Islet of Langerhans (tissue), 1 donor: ENCODE data around the gene PRKG2.

Experiments
- FAIRE-seq: peaks from one replicate; lab custom pipeline; 2011; peaks lifted over from hg19 to GRCh38; lab: Jason Lieb, UNC

PRKG2 gene

DNA sequence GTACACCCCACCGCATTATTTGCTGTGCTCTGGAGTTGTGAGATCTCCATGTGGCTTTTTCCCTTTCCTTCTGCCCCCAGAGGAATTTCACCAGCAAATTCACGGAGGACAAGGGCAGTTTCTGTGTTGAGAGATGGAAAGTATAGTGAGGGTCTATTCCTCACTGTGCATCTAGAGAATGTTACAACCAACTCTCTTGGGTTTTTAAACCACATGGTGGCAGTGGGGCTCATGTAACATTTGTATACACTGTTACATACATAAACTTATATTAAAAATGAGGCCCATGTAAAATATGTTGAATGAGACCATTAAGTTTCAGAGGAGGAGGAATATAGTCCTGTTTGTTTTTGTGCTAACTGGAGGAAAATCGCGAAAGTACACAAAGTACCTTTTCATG is 909 bp upstream of the PRKG2 start:
- FAIRE-seq = no peak

DNA sequence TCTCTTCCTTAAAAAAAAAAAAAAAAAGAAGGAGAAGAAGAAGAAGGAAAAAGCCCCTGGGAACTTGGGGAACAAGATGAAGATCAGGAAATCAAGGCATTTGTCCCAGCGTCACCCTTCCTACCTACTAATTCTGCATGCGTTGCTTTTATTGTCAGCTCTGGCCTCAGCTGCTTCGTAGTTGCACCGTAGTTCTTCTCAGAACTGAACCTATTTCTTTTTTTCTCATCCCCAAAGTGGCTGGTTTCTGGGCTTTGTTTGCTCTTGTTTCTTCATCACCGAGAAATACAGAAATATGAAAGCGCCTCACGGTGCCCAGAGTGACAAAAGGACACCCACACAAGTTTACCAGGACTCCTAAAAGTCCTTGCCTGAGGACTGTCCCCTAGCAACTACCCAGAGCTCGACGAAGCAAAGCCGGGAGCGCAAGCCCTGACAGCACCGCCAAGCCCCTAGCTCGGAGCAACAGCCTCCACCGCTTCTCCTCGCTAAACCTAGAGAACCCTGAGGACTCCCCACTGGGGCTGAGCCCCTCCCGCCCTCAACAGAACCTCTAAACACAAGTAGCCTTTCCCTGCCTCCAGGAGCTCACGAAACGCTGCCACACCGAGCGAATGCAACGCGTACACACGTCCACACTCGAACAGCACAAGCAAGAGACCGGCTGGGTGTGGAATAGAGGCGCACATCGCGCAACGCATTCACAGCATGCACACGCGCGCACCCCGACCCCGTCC is 710 bp downstream of the PRKG2 start:
- no peak for FAIRE-seq

DNA sequence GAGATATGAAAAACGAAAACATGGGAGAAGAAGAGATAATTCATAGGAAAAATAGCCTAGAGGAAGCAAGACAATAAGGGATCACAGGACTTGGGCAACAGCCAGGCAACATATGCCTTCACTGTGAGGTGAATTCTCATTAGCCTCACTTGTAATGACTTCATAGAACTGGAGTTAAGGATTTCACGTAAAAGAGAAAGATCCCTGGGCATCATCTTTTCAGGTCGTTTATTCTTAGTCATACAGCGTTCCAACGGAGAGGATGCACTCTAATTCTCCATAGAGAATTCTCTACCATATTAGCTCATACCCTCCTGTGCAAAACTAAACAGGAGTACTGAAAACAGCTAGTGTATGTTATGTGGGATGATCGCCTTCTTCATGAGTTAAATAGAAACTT is 1.4 kb downstream of the PRKG2 start:
- no peak for FAIRE-seq

DNA sequence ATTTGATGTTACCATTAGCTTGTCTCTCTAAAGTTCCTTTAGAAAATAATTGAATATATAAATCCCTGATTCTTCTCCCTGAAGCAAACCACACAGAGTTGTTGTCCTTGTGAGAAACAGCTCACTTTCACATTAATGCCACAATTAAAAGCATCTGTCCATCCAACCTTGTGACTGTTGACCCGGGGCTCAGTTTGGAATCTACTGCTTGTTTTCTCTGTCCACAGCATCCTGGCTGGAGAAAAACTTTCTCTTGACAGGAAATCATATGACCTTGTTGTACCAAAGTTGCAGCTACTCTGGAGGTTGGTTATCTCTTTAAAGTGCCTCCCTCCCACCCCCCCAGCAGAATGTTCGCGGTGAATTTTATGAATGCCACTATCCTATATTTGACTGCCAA is 3.1 kb downstream of the PRKG2 start:
- no peak for FAIRE-seq

DNA sequence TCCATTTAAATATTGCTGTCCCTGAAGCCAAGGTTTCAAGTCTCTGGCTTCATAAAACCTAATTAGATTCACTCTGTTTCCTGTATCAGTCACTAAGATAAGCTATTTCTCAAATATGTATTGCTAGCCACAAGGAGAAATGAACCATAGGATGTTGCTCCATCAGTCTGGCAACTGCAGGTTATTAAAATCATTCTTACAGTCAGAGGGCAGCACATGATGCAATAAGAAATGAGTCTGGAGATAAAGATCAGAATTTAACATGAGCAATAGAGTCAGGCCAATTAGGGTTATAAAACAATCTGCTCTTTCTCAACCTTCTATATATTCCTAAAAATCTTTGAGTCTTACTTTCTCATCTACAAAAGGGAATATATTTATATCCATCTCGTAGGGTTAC is 7.2 kb downstream of the PRKG2 start:
- no peak for FAIRE-seq

DNA sequence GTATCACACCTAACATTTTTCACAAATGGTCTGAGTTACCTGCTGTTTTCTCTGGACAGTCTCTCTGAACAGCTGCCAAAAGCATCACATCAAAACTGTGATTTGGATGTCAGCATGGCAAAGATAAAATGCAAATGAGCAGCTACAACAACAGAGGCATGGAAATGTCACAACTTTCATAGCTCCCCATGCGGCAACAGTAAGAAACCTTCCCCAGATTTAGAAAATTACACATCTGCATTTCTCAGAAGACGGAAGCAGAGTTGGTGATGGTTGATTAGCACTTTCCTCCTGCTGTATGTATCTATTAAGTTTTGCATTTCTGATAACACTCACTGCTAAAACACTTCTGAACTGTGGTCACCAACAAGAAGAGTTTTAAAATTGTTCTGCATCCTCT is 9.7 kb downstream of the PRKG2 start:
- no peak for FAIRE-seq

DNA sequence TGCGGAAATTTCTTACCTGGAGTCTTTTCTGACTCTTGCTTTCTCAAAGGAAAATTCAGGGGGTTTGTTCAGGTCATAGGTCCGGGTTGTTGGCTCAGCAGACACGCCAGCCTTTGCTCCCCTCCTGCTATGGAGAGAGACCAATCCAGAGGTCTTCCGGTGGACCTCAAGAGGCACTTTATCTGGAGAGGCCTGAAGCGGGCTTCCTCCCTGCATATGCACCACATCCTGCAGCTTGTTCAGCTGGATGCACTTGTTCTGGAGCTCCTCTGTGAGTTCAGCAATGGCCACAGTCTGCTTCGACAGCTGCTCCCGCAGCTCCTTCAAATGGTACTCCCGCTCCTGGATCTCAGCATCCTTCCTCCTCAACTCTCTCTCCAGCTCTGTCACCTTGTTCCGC is 10.5 kb downstream of the PRKG2 start:
- no peak for FAIRE-seq

DNA sequence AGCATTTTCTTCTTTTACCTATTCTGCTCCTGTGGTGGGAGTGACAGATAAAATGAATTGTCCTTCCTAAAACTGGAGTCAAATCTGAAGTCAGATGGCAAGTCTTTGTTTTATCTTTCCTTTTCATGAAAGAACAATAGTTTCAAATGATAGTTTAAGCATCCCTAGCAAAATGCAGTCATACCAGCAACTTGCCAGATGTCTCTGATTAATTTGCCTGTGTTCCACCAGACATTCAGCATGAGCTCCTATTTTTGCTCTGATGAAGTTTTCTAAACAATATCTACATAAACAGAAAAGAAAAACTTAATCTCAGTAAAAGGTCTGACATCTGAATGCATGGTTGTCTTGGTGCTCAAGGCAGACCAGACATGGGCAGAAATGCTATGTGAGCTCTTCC is 15.2 kb downstream of the PRKG2 start:
- no peak for FAIRE-seq

DNA sequence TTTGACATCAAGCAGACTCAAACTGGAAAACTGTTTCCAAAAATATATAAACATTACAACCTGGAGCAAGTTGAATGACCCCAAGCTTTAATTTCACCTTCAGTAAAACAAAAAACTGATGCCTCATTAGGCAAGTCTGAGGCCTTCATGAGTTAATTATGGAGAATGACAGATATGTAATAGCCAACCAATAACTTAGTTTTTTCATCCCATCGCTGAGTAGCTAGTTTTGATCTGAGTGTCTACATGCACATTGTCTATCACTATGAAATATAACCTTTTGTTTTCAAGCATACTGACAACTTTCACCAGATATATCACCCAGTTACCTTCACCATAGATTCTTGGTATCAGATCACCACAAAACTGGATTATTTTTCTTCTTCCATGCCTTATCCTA is 16.4 kb downstream of the PRKG2 start:
- FAIRE-seq = no peak

DNA sequence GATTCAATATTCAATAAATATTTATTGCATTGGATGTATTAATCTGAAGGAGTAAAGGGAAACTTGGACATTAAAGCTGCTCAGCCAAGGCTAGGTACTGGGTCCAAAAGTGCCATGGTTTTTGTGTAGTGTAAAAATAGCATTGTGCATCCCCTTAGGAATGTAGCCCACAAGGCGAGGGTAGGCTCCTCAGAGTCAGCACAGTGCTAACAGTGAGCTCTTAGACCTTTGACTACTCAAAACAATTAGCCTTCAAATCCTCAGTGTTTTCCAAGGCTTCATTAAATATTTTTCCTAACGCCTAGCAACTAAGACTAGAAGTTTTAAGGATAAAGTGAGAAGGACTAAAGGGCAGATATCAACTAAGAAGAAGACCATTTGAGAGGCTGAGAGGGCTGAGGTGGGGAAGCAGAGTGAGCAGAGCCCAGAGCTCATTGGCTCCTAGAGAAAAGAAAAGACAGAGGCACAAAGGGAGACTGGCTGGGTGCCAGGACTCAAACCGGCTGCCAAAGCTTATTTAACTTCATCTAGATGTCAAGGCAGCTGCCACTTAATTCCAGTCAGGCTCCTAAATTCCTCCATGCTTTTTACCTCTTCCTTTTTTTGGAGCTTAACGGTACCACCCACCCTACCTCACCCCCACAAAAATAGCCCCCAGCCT is 17.0 kb downstream of the PRKG2 start:
- no peak for FAIRE-seq

DNA sequence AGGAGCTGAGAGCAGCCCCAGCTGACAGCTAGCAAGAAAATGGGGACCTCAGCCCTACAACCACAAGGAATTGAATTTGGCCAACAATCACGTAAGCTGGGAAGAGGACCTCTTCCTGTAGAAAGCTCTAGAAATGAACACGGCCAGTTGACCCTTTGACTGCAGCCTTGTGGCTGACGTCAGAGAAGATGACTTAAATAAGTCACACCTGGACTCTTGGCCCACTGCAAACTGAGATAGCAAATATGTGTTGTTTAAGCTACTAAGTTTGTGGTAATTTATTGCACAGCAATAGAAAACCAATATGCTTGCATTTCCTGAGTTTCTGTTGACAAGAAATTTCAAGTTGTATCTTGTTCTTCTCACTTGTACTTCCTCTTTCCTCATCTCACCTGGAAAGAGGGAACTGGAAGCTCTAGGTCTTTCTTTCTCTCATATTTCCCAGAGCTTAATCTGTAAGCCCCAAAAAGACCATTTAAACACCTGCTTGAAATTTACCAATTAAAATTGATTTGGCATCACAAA is 18.8 kb downstream of the PRKG2 start:
- FAIRE-seq = no peak

DNA sequence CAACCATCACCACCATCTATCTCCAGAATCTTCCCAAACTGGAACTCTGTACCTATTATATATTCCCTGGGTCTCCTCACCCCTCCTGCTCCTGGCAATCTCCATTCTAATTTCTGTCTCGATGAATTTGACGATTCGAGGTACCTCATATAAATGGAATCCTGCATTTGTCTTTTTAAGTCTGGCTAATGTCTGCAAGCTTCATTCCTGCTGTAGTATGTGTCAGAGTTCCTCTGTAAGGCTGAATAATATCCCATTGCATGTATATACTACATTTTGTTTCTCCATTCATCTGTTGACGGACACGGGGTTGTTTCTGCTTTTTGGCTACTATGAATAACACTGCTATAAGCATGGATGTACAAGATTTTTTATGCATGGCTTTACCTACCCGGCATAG is 19.5 kb downstream of the PRKG2 start:
- no peak for FAIRE-seq

DNA sequence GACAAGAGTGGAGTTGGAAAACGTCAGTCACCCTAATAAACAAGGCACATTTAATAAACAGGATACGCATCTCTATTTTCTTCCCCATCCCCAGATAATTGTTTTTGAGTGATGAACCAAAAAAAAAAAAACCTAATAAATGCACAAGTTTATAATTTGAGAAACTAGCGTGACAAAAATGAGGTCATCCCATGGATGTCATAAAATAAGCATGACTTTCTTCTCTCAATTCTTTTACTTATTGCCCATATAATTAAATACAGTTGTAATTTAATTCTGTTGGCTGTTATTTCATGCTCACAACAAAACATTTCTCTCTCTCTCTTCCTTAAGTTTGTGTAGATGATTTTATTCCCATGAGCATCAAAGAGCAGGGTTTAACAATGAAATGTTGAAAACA is 20.7 kb downstream of the PRKG2 start:
- FAIRE-seq = no peak

DNA sequence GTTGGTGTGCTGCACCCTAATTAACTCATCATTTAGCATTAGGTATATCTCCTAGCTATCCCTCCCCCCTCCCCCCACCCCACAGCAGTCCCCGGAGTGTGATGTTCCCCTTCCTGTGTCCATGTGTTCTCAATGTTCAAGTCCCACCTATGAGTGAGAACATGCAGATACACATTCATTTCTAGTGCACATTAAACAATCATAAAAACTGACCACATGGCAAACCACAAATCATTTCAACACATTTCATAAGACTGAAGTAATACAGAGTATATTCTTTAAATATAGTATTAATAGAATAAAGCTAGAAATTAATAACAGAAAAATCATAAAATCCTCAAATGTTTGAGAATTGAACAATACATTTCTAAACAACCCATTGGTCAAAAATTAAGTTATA is 34.1 kb downstream of the PRKG2 start:
- no peak for FAIRE-seq

DNA sequence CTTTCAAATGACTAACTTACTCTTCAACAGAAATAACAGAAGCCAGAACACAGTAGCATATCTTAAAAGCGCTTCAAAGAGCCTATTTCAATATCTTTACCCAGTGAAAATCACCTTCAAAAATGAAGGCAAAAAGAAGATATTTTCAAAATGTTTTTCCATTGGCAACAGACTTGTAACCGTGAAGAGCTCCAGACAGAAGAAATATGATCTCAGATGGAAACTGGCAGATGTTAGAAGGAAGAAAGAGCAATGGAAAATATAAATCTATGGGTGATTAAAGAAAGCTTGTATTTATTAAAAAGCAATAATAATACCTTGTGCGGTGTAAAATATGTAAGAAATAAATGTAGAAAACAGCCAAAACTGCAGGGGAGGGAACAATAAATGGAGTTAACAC is 35.7 kb downstream of the PRKG2 start:
- FAIRE-seq = no peak

DNA sequence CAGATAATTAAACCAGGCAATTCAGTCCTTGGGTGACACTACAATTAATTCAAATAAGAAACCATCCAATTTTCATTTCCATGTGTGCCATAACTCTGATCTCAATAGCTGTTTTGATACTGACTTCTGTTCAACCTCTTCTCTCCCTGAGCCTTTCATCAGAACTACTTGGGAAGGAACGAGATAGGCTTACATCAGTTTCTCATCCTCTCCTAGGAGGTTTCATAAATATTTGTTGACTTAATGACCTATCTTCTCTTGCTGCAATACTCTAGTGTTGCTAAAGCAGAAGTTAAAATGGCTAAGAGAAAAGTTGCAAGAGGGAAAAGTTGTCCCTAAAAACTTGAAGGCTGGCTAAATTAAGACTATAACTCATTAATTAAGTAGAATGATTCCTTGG is 41.8 kb downstream of the PRKG2 start:
- no peak for FAIRE-seq

DNA sequence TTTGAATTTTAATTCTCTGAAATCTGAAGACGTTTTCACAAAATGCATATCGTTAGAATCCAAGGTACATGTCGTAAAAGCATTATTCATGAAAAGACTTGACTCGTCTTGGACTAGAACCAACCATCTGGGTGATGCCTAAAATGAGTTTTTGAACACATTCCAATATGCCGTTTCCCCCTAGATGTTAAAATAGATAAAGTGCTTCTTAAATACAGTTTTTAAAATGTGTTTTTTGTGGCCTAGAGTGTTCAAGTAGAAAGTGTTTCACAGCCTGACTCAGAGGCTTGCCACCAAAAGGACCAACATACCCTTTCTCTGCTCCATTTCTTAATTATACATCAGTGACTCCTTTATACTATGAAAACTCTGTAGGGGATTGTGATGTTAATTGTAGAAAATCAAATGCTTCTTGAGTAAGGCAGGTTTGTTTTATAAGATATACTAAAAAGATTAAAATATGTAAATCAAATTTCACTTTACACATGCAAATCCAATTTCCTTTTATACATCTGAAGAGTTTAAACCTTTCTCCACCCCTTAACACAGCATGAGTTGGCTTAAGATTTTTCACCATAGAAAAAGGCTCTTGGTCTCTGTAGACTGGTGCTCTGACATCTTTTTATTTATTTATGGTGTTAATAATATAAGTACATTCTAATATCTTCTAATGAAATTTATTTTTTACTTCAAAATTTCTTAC is 48.4 kb downstream of the PRKG2 start:
- FAIRE-seq = no peak

DNA sequence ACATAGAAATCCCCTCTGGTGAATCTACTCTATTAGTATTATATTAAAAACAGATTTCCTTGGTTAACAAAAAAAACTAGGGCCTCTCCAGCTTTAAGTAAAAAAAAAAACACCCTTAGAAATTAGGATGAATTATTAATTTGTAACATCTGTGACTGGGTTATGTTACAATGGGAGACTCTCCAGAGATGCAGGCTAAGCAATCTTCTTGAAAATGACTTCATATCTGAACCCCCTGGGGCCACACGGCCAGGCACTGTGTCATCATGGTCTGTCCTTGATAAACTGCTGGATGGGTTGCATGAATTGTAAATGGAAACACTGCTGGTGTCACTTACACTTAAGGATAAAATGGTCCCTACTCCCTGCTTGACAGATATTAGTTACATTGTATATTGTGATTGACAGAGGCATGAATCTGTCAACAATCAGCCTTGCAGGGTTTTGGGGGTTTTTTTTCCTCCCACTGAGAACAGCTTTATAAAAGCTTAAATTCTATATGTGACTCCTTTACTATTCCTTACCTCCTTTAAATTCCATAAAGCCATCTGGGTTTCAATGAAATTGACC is 49.1 kb downstream of the PRKG2 start:
- FAIRE-seq = no peak

DNA sequence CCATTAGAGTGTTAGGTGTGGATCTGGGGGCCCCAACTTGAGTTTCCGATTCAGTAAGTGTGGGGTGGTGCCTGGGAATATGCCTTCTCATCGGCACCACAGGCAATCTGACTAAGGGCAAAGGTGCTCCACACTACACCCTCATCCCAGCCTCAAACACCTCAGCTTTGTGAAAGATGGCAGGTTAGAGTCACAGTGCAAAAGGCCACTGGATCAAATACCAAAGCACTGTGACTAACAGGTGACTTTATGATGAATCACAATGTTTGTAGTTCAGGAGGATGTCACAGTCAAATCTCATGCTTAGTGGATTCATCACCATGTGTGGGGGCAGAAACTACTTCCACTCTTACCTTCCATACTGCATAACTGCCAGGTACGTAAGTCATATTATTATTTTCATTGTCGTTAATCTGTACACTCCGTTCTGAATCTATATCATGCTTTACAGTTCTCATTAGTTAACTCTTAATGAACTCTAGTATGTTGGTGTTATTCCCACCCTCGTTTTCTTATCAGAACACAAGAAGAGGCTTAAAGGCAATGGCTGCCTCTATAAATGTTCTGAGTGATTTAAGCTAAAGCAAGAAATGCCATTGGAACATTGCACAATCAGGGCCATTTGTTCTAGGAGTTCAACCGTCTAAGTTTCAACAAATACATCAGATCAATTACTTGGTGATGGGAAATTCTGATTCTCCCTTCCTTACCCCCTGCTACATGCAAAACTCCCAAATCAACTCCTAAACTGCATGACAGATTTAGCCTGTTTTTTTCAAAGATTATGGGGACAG is 50.2 kb downstream of the PRKG2 start:
- no peak for FAIRE-seq

DNA sequence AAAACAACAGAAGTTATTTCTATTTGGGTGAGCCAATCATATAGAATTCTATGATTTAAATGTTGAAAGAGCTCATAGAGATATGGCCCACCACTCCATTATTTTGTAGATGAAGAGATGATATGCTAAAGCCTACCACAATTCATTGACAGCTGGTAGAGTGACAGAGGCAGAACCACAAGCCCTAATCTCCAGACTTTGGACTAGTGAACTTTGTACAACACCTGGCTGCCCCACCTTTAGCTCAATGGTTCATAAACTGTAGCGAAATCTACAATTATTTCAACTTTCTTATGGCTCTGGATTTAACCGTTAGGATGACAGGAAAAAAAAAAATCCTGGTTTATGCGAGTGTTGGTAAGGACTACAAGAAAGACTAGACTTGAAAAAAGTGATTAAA is 50.9 kb downstream of the PRKG2 start:
- FAIRE-seq = no peak

DNA sequence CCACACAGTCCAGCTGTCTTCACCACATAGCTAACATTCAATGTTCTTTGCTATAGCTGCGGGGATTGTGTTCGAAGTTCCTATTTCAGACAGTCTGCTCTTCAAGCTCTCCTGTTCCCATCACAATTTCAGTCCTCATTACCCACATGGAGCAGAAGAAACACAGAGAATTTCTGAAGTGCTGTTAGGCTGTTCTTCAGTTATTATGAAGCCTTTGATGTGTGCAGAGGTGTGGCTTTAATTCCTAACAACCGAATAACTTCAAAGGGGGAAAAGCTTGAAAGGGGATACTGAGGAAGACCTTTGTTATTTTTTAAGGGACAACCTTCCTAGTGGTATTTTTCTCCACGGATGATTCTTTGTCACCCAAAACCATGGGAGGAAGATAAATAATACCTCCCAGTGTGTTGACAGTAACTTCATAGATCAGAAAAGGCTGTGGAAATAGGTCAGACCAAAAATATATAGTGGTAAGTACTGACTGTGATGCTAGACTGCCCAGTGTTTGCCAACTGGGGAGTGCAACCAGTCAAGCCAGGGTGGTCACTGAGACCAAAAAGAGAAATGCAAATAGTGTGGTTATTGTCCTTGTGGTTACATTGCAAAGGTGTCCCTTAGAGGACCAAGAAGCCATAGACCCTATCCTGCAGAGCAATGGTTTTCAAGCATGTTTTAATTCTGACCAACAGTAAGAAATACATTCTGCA is 52.1 kb downstream of the PRKG2 start:
- no peak for FAIRE-seq
